Keratinocyte (primary cell): Measurements from ENCODE around the gene MAOA.

Source experiments
- CTCF ChIP-seq, 3 experiments: IDR thresholded peaks in 1 of 3; conservative IDR thresholded peaks in 1 of 3; optimal IDR thresholded peaks in 1 of 3; 2 replicates in 2 of 3; 3 replicates in 1 of 3; pipeline versions ENCODE3 to v1.5.1; 2011; ENCODE audit warnings: low read length in 3 of 3, mild to moderate bottlenecking in 3 of 3, moderate library complexity in 2 of 3, control low read depth in 1 of 3, inconsistent platforms in 1 of 3; ENCODE audit not compliant: insufficient read depth in 2 of 3; ENCODE audit errors: extremely low read depth in 1 of 3
- EZH2 ChIP-seq: IDR thresholded peaks from one replicate; pipeline ENCODE4 v1.6.1; 2012; ENCODE audit warnings: inconsistent platforms, mild to moderate bottlenecking, low read length, moderate library complexity

- no peak for TF ChIP-seq CTCF (optimal IDR thresholded peaks at IDR 0.05 in 1 of 3, IDR thresholded peaks at IDR 0.05 in 1 of 3, conservative IDR thresholded peaks at IDR 0.05 in 1 of 3; ENCODE audit: extremely low read depth in 1 of 3, insufficient read depth in 2 of 3, low read length in 3 of 3)
- no peak for TF ChIP-seq EZH2
Measured at GRCh38 chrX:43664258-43664657, 8.2 kb downstream of the MAOA start.
